Measurements from ENCODE around the gene SH2D3C. TPM values are rescaled to one million over a fixed set of nuclear protein-coding genes. Genes with fewer than 3 reads are reported as not detected.
A peak's percentile ranks its signal among the peaks of the same experiment; 100 is the strongest.

Gene SH2D3C
- total and polyA plus RNA-seq, 2 of the 8 experiments (the other 6 are each of a cell fraction or from before 2014, with no cell fraction given), result 6.4 to 8.1 TPM

DNA sequence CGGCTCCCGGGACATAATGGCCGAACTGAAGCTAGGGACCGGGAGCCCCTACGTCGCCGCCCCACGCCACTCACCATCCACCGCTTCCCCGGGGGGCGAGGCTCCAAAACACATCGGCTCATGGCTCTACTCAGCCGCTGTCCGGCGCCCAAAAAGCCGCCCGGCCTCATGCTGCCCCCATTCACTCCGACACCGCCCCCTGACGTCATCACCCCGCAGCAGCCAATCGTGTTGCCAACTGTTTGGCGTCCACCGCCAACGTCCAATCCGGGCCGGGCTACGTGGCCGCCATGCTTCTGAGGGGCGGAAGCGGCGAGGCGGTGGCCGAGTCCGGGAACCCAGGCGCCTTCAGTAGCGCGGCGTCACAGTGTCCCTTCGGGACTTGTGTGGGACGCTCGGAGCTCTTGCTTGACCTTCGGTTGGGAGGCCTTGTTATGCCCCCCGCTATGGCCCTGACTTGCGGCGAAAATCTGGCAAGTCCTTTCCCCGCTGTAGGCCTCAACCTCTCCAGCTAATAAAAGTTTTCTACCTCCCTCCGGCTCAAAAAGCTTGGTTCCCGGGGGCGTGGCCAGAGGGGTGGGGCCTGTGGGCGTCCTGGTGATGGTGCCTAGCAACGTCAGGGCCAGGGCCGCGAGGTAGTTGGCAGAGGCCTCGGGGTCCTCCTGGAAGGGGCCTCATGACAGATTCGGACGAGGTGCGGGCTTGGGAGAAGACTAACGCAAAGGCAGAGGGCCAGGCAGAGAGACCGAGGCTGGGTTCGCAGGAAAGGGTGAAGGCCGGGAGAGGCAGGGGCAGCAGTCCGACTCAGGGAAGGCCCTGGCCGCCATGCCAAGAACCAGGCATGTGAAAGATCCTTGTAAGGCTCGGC is 62.8 kb downstream of the SH2D3C start, which contains the start of the genes PTRH1 and TTC16 (continued):
- TF ChIP-seq, protein P1, sequence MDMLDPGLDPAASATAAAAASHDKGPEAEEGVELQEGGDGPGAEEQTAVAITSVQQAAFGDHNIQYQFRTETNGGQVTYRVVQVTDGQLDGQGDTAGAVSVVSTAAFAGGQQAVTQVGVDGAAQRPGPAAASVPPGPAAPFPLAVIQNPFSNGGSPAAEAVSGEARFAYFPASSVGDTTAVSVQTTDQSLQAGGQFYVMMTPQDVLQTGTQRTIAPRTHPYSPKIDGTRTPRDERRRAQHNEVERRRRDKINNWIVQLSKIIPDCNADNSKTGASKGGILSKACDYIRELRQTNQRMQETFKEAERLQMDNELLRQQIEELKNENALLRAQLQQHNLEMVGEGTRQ (IDR thresholded peaks at IDR 0.05; ENCODE audit: low read length), result no peak
- no peak for TF ChIP-seq JUN (IDR thresholded peaks at IDR 0.05; ENCODE audit: low read depth, low read length)
- no peak for TF ChIP-seq GTF2F1 (IDR thresholded peaks at IDR 0.05; ENCODE audit: borderline replicate concordance, low read depth, low read length)
- peak; percentile 26; the same call in 1 of the 2 replicates for TF ChIP-seq E2F6 (IDR thresholded peaks at IDR 0.05)
- no peak for TF ChIP-seq SUZ12 (IDR thresholded peaks at IDR 0.05; ENCODE audit: low read length)
- TF ChIP-seq PHF8 (conservative IDR thresholded peaks at IDR 0.05; ENCODE audit: low read depth, low read length), result 0 out of 2 replicates have a peak, but pooled peaks have one; percentile 17
- no peak for TF ChIP-seq CTBP2 (IDR thresholded peaks at IDR 0.05; ENCODE audit: borderline replicate concordance, insufficient read depth, insufficient read length, low read length)
- TF ChIP-seq KDM5A (IDR thresholded peaks at IDR 0.05; ENCODE audit: low read length), result no peak
- TF ChIP-seq TAF7 (optimal IDR thresholded peaks at IDR 0.05; ENCODE audit: borderline replicate concordance, low read depth, low read length), result no peak
- TF ChIP-seq CEBPB (IDR thresholded peaks at IDR 0.05; ENCODE audit: low read depth, low read length), result no peak
- TF ChIP-seq POU5F1 (IDR thresholded peaks at IDR 0.05; ENCODE audit: low read depth, low read length), result no peak
